Measurements from ENCODE around the gene FOXP1.

Gene FOXP1

GRCh38 chr3:71125738-71126137, 457.8 kb downstream of the FOXP1 start:
- H3K27me3 ChIP-seq (ENCODE audit: insufficient read depth, low read length): no peaks in the 10 kb centered on the region
- WGBS (ENCODE audit: extremely low coverage, insufficient coverage, insufficient read length): no CpG with 5 or more reads among the region's 1 CpG

GRCh38 chr3:71124048-71124447, 459.5 kb downstream of the FOXP1 start:
- no peak overlapping the region for H2BK12ac ChIP-seq (ENCODE audit: low read length)
- no peak overlapping the region for H3K18ac ChIP-seq (ENCODE audit: low read length)
- H3K79me1 ChIP-seq (ENCODE audit: low read length): no peaks in the 10 kb centered on the region
- no peak overlapping the region for H3K23ac ChIP-seq (ENCODE audit: low read length)
- WGBS (ENCODE audit: extremely low coverage, insufficient coverage, insufficient read length): no CpG with 5 or more reads among the region's 1 CpG
- no peak overlapping the region for H2AFZ ChIP-seq (ENCODE audit: insufficient read depth, low read length, poor library complexity)
- H2BK5ac ChIP-seq (ENCODE audit: low read depth, low read length, poor library complexity): no peak overlapping the region
- H3K27ac ChIP-seq (ENCODE audit: low read depth, low read length): no peak overlapping the region
- no peak overlapping the region for H3K4me2 ChIP-seq (ENCODE audit: low read length)
- H3K27me3 ChIP-seq (ENCODE audit: insufficient read depth, low read length): no peaks in the 10 kb centered on the region
- no peak overlapping the region for H3K14ac ChIP-seq (ENCODE audit: low read length)
- no peak overlapping the region for H3K9ac ChIP-seq (ENCODE audit: low read length)
- H2AK5ac ChIP-seq (ENCODE audit: low read length): no peak overlapping the region
- H3K9me3 ChIP-seq (ENCODE audit: insufficient read depth, low read depth, low read length): no peaks in the 10 kb centered on the region
- no peak overlapping the region for H2BK120ac ChIP-seq (ENCODE audit: insufficient read depth, low read length, poor library complexity)
- no peaks in the 10 kb centered on the region for H3K79me2 ChIP-seq (ENCODE audit: control insufficient read depth, insufficient read depth, low read length, poor library complexity)
- H4K12ac ChIP-seq (ENCODE audit: low read depth, low read length): no peak overlapping the region
- H4K8ac ChIP-seq (ENCODE audit: low read depth, low read length): no peak overlapping the region
- no peak overlapping the region for H3K4me3 ChIP-seq (ENCODE audit: low read depth, low read length)
- peak in 1 of 2 donors; percentile 34 for DNase-seq
- H3K36me3 ChIP-seq (ENCODE audit: control insufficient read depth in 1 of 2, insufficient read depth in 2 of 2, low read length in 2 of 2): no peaks in the 10 kb centered on the region
- H4K91ac ChIP-seq (ENCODE audit: low read depth, low read length): no peak overlapping the region
- H3K4ac ChIP-seq (ENCODE audit: low read depth, low read length): no peak overlapping the region
- no peaks in the 10 kb centered on the region for H3K4me1 ChIP-seq (ENCODE audit: control insufficient read depth in 1 of 2, insufficient read depth in 2 of 2, low read length in 2 of 2)

More at GRCh38 chr3:71125738-71126137, 457.8 kb downstream of the FOXP1 start:
- Histone ChIP-seq H3K23ac (ENCODE audit: low read length) (no peak overlapping the region), H2BK120ac (ENCODE audit: insufficient read depth, low read length, poor library complexity) (no peak overlapping the region), H3K14ac (ENCODE audit: low read length) (no peak overlapping the region), H3K9me3 (ENCODE audit: insufficient read depth, low read depth, low read length) (no peaks in the 10 kb centered on the region), H4K91ac (ENCODE audit: low read depth, low read length) (no peak overlapping the region), H2AK5ac (ENCODE audit: low read length) (no peak overlapping the region), H3K9ac (ENCODE audit: low read length) (no peak overlapping the region), H2AFZ (ENCODE audit: insufficient read depth, low read length, poor library complexity) (no peak overlapping the region), H3K79me1 (ENCODE audit: low read length) (no peaks in the 10 kb centered on the region), H2BK12ac (ENCODE audit: low read length) (no peak overlapping the region), H3K4me2 (ENCODE audit: low read length) (no peak overlapping the region), H3K36me3 (ENCODE audit: control insufficient read depth in 1 of 2, insufficient read depth in 2 of 2, low read length in 2 of 2) (no peaks in the 10 kb centered on the region), H3K27ac (ENCODE audit: low read depth, low read length) (no peak overlapping the region), H2BK5ac (ENCODE audit: low read depth, low read length, poor library complexity) (no peak overlapping the region), H4K12ac (ENCODE audit: low read depth, low read length) (no peak overlapping the region), H3K4ac (ENCODE audit: low read depth, low read length) (no peak overlapping the region), H3K4me1 (ENCODE audit: control insufficient read depth in 1 of 2, insufficient read depth in 2 of 2, low read length in 2 of 2) (peaks cover 3% of the 10 kb centered on the region in 2 experiments), H4K8ac (ENCODE audit: low read depth, low read length) (no peak overlapping the region), H3K79me2 (ENCODE audit: control insufficient read depth, insufficient read depth, low read length, poor library complexity) (no peaks in the 10 kb centered on the region), H3K4me3 (ENCODE audit: low read depth, low read length) (no peak overlapping the region), H3K18ac (ENCODE audit: low read length) (no peak overlapping the region)
- no peak for DNase-seq

DNA sequence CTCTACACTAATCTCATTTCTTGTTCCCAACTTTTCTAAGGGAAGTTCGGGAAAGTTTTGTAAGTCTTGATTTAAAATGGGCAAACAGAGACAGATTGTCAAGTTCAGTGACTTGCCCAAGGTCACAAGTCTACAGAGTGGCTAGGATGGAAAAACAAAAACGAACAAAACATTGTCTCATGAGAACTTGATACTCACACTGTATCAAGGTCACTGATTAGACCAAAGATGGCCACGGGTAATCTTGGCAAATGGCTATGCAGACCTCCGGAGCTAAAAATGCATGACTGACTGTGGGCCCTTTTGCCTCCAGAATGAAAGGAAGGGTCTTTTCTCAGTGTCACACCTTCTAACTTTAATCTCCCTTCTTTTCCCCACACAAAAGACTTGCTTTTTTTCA, 460.9 kb downstream of the FOXP1 start:
- Histone ChIP-seq H4K91ac (ENCODE audit: low read depth, low read length) (no peak overlapping the region), H3K4me2 (ENCODE audit: low read length) (no peak overlapping the region), H3K18ac (ENCODE audit: low read length) (no peak overlapping the region), H3K4me3 (ENCODE audit: low read depth, low read length) (no peak overlapping the region), H3K23ac (ENCODE audit: low read length) (no peak overlapping the region), H3K4me1 (ENCODE audit: control insufficient read depth in 1 of 2, insufficient read depth in 2 of 2, low read length in 2 of 2) (no peaks in the 10 kb centered on the region), H3K9me3 (ENCODE audit: insufficient read depth, low read depth, low read length) (no peaks in the 10 kb centered on the region), H2BK120ac (ENCODE audit: insufficient read depth, low read length, poor library complexity) (no peak overlapping the region), H3K79me1 (ENCODE audit: low read length) (no peaks in the 10 kb centered on the region), H2AFZ (ENCODE audit: insufficient read depth, low read length, poor library complexity) (no peak overlapping the region), H2BK5ac (ENCODE audit: low read depth, low read length, poor library complexity) (no peak overlapping the region), H2AK5ac (ENCODE audit: low read length) (no peak overlapping the region), H3K79me2 (ENCODE audit: control insufficient read depth, insufficient read depth, low read length, poor library complexity) (no peaks in the 10 kb centered on the region), H3K27ac (ENCODE audit: low read depth, low read length) (no peak overlapping the region), H3K36me3 (ENCODE audit: control insufficient read depth in 1 of 2, insufficient read depth in 2 of 2, low read length in 2 of 2) (no peaks in the 10 kb centered on the region), H3K27me3 (ENCODE audit: insufficient read depth, low read length) (no peaks in the 10 kb centered on the region), H3K9ac (ENCODE audit: low read length) (no peak overlapping the region), H3K4ac (ENCODE audit: low read depth, low read length) (no peak overlapping the region), H4K8ac (ENCODE audit: low read depth, low read length) (no peak overlapping the region), H4K12ac (ENCODE audit: low read depth, low read length) (no peak overlapping the region), H2BK12ac (ENCODE audit: low read length) (no peak overlapping the region), H3K14ac (ENCODE audit: low read length) (no peak overlapping the region)
- WGBS (ENCODE audit: extremely low coverage, insufficient coverage, insufficient read length): no CpG with 5 or more reads among the region's 4 CpGs
- no peak for DNase-seq

- DNase-seq: no peak
- Histone ChIP-seq H3K4me3 (ENCODE audit: low read depth, low read length) (no peak overlapping the region), H4K91ac (ENCODE audit: low read depth, low read length) (no peak overlapping the region), H2BK12ac (ENCODE audit: low read length) (no peak overlapping the region), H3K36me3 (ENCODE audit: control insufficient read depth in 1 of 2, insufficient read depth in 2 of 2, low read length in 2 of 2) (no peaks in the 10 kb centered on the region), H3K79me2 (ENCODE audit: control insufficient read depth, insufficient read depth, low read length, poor library complexity) (no peaks in the 10 kb centered on the region), H4K8ac (ENCODE audit: low read depth, low read length) (no peak overlapping the region), H3K4ac (ENCODE audit: low read depth, low read length) (no peak overlapping the region), H3K9me3 (ENCODE audit: insufficient read depth, low read depth, low read length) (no peaks in the 10 kb centered on the region), H2BK5ac (ENCODE audit: low read depth, low read length, poor library complexity) (no peak overlapping the region), H3K14ac (ENCODE audit: low read length) (no peak overlapping the region), H3K4me2 (ENCODE audit: low read length) (no peak overlapping the region), H3K79me1 (ENCODE audit: low read length) (no peaks in the 10 kb centered on the region), H3K18ac (ENCODE audit: low read length) (no peak overlapping the region), H2AK5ac (ENCODE audit: low read length) (no peak overlapping the region), H3K27ac (ENCODE audit: low read depth, low read length) (no peak overlapping the region), H2AFZ (ENCODE audit: insufficient read depth, low read length, poor library complexity) (no peak overlapping the region), H2BK120ac (ENCODE audit: insufficient read depth, low read length, poor library complexity) (no peak overlapping the region), H3K9ac (ENCODE audit: low read length) (no peak overlapping the region), H3K4me1 (ENCODE audit: control insufficient read depth in 1 of 2, insufficient read depth in 2 of 2, low read length in 2 of 2) (no peaks in the 10 kb centered on the region), H3K27me3 (ENCODE audit: insufficient read depth, low read length) (no peaks in the 10 kb centered on the region), H4K12ac (ENCODE audit: low read depth, low read length) (no peak overlapping the region), H3K23ac (ENCODE audit: low read length) (no peak overlapping the region)
- no CpG with 5 or more reads among the region's 3 CpGs for WGBS (ENCODE audit: extremely low coverage, insufficient coverage, insufficient read length)
Measured at GRCh38 chr3:71121429-71122167, 461.9 kb downstream of the FOXP1 start.

Measured in trophoblast cell (in vitro differentiated cells and primary cell).